GM21619 (cell line): ENCODE data around the gene TOMT.
"Not testable (repeated sequence)": the region's sequence is repeated elsewhere in the genome, so short reads cannot be mapped to it uniquely, and the experiment has no call there.

Source experiments
- ATAC-seq: cut with Tn5 transposase; IDR thresholded peaks from one replicate; pipeline ENCODE4 v1.9.1; 2021; ENCODE audit not compliant: unreplicated experiment

TOMT gene

DNA sequence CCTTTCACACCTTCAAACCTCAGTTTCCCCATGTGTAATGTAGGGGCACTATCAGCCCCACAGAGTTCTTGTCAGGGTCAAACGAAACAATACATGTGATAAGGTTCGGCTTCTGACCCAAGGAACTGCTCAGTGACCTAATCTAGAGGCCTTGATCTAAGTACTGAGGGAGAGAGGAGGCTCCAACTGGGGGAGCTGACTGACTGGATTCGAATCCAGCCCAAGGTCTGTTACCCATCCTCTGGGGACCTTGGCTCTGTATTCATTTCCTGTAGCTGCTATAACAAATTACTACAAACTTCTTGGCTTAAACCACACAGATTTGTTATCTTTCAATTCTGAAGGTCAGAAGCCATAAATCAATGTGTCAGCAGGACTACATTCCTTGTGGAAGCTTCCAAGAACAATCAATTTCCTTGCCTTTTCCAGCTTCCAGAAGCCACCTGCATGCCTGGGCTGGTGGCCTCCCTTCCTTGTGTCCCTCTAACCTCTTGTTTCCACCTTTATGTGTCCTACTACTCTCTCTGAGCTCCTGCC is 17.5 kb downstream of the TOMT start:
- no peak for ATAC-seq

DNA sequence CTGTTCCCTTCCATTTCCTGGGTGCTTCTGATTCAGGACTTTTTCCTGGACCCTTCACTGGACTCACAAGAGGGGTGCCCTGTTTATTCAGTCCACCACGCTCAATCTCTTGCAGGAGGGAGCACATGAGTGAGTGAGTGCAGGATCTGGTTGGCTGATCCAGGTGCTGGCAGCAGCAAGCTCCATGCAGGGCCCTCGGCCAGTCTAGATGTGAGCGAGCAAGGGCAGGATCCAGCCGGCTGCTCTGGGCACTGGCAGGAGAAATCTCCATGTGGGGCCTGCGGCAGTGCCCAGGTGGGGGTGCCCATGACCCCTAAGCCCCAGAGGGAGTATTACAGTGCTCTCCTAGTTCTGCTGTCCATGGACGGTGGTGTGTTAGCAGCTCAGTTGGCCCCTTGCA is 18.3 kb downstream of the TOMT start:
- no peak for ATAC-seq

DNA sequence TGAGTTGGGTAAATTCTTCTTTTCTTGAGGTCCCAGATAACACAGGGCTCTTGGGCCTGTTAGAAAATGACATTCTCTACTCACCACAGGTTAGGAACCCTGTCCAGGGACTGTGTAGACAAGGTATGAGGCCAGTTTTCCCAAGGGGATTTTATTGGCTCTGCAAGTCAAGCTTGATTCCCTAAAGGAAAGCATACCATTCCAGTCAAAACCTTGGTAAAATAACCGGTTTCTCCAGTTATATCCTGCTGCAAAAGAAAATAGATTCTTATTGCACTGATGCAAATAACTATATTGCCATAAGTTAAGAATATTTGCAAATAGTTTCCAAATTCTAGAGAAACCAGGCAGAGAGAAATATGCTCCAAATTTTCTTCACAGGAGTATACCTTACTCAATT is 20.2 kb downstream of the TOMT start:
- ATAC-seq = no peak

DNA sequence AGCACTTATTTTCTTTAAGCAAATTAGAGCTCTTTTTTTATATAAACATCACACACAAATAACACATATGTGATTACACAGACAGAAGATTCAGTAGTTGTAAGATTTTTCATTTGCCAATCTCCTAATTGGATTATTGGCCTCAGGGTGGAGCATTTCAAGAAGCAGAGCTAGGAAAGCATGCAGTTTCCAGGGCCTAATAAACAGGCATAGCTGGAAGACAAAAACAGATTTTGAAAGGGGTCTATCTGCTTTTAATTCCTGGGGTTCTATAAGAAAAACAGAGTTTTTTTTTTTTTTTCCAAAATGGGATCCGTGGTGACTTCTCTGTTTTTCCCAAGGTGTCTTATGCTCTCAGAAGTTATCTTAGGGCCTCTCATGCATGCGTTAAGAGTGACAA is 22.2 kb downstream of the TOMT start:
- ATAC-seq = no peak

DNA sequence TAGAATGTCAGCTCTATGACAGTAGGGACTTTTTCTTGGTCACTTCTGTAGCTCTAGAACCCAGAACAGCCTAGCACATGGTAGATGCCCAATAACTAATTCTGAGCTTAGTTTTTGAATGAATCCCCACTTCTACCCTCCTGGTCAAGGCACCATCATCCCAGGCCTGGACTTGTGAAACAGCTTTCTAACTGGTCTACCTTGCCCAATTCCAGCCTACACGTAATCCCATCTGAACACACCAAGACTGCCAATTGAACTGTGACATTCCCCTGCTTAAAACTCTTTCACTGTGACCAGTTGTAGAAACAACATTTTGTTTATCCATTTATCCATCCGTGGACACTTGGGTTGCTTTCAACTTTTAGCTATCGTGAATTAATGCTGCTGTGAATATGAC is 23.7 kb downstream of the TOMT start:
- ATAC-seq = no peak

DNA sequence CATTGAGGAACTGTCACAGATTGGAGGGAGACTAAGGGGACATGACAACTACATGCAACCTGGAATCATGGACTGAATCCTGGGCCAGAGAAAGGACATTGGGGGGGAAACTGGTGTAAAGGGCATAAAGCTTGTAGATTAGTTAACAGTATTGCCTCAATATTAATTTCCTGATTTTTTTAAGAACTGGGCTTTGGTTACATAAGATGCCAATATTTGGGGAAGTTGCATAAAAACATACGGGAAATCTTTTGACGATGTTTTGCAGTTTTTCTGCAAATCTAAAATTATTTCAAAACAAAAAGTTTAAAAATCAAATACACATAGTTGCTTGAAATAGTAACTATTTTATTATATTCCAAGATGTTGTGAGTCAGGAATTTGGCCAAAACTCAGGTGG is 26.9 kb downstream of the TOMT start:
- ATAC-seq = no peak

DNA sequence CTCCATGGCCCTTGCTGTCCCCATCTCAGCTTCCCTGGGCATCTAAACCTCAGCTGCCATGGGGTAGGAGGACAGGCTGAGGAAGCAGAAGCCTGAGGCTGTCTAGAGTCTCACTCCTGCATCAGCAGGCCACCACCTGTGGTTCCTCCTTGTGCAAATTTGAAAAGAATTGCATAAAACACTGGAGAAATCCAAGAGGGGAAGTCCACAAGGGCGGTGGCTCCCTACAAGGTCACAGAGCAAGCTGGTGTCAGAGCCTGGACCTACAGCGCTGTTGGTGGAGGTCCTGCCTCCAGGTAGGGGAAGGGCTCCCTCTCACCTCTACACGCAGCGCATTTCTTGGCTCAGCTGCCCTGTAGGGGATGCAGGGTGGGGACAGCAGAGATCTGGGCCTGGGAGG is 29.7 kb downstream of the TOMT start, which contains the start of gene FOLR3:
FOLR3 (plus strand) TSS at position 253 of the 400 bp plus-strand sequence. CDS start 228 bp downstream, outside the sequence.
- ATAC-seq = not testable (repeated sequence)

DNA sequence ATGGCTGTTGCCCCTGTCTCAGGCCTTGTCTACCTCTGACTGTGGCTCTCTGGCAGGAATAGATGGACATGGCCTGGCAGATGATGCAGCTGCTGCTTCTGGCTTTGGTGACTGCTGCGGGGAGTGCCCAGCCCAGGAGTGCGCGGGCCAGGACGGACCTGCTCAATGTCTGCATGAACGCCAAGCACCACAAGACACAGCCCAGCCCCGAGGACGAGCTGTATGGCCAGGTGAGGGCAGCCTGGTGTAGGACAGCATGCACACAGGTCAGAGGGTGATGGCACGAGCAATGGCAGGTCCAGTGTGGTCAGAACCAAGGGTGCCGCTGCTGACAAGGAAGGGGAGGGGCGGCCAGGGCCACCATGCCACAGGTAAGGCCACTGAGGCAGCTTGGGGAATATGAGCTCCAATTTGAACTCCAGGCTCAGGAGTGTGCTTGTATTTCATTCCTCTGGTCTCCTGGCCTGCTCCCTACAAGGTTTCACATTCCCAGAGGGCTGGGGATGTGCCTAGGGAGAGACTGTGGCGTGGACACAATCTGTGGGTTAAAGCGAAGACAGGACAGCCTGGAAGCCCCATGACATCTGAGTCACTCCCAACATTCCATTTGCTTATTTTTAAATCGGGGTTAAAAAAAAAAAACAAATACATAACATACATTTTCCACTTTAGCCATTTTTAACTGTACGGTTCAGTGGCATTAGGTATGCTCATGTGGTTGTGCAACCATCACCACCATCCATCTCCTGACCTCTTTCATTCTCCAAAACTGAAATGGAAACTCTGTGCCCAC is 30.4 kb downstream of the TOMT start:
- no peak for ATAC-seq

DNA sequence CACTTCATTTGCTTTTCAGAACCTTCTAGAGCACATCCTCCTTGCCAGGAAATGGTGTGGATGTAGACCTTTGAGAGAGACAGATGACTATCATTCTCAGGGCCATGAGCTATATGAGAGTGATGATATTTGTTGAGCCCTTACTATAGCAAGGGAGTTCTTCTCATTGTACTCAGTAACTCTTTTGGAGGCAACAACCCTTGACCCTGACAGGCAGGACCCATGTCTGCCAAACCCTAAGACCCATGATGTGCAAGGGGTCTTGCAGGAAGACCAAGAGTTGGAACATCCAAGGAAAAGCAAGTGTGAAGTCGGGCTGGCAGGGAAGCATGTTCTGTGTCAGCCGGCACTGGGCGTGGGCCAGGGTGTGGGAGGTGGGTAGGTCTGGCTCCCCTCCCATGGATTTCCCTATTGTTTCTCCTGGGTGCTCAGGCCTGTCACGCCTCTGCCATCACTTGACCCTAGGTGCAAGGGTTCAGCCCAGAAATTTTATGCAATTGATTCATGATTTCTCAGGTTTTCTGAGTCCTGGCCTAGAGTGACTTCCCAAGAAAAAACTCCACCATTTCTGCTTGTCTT is 31.0 kb downstream of the TOMT start:
- no peak for ATAC-seq

DNA sequence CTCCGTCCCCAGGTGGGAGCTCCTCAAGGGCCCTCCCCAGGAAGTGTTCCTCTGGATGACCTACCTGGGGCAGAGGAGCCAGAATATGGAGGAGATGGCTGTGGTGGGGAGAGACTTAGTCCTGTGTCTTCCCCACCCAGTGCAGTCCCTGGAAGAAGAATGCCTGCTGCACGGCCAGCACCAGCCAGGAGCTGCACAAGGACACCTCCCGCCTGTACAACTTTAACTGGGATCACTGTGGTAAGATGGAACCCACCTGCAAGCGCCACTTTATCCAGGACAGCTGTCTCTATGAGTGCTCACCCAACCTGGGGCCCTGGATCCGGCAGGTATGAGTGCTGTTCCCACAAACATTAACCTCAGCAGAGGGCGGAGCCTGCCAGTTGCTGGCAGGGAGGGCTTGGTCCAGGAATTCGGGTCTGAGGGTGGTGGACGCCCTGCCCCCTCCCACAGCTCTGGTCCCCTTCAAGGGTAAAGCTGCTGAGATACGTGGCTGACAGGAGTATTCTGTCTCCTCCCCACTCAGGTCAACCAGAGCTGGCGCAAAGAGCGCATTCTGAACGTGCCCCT is 33.2 kb downstream of the TOMT start:
- no peak for ATAC-seq

DNA sequence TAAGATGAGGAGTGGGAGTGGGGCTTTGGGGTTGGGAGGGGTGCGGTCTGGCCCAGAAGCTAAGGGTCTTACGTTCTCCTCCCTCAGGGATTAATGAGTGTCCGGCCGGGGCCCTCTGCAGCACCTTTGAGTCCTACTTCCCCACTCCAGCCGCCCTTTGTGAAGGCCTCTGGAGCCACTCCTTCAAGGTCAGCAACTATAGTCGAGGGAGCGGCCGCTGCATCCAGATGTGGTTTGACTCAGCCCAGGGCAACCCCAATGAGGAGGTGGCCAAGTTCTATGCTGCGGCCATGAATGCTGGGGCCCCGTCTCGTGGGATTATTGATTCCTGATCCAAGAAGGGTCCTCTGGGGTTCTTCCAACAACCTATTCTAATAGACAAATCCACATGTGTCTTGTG is 33.8 kb downstream of the TOMT start:
- ATAC-seq = no peak

DNA sequence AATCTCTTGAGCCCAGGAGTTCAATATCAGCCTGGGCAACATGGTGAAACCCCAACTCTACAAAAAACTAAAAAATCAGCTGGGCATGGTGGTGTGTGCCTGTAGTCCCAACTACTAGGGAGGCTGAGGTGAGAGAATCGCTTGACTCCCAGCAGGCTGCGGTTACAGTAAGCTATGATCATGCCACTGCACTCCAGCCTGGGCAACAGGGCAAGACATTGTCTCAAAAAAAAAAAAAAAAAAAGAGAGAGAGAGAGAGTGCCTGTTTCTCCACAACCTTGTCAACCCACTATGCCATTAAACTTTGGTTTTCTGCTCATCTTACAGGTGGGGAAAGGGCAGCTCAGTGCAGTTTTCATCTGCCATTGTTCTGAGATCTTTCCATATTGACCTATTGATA is 34.9 kb downstream of the TOMT start:
- no peak for ATAC-seq

DNA sequence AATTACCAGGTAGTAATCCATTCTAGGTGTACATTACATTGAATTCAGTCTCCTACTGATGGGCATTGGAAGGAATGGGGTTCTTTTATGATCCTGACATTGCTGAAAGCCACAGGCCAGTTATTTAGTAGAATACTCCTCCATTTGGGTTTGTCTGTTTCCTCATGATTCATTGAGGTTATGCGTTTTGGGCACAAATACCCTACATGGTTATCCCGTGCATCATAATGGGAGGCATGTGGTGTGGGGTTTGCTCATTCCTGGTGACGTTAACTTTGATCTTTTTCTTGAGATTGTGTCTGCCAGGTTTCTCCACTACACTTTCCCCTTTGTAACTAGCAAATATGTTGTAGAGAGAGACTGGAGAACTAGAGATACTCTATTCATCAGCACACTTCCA is 35.3 kb downstream of the TOMT start:
- no peak for ATAC-seq

DNA sequence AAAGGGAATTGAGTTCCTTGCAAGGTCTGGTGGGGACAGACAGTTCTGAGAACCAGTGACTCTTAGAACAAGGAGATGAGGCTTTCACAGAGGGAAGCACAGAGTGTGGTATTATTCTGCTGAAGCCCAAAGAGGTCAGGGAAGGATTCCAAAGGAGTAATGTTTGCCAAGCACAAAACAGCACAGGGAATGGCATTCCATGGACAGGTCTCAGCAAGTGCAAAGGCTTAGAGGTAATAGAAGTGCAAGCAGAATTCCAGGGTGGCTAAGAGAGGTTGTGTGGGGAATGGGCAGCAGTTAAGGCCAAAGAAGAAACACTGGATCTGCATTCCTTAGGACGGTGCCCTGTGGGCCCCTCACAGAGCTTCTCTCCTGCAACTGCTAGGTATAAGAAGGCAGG is 36.4 kb downstream of the TOMT start:
- not testable (repeated sequence) for ATAC-seq

DNA sequence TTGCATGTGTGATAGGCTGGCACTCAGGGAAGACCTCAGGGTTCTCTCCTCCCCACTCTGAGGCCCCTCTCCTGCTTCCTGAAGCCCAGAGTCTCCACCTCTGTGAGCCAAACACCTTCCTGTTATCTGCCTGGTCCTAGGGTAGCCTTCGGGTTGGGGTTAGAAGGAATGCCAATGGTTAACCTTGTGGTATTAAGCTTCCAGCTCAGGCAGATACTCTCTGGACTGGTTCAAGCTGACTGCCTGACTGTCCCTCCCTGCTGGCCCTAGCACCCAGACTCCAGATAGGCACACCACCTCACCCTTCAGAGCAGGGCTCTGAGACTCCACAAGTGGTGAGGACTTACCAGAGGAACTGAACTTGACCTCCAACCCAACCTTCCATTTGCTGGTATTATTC is 36.8 kb downstream of the TOMT start:
- ATAC-seq = not testable (repeated sequence)

DNA sequence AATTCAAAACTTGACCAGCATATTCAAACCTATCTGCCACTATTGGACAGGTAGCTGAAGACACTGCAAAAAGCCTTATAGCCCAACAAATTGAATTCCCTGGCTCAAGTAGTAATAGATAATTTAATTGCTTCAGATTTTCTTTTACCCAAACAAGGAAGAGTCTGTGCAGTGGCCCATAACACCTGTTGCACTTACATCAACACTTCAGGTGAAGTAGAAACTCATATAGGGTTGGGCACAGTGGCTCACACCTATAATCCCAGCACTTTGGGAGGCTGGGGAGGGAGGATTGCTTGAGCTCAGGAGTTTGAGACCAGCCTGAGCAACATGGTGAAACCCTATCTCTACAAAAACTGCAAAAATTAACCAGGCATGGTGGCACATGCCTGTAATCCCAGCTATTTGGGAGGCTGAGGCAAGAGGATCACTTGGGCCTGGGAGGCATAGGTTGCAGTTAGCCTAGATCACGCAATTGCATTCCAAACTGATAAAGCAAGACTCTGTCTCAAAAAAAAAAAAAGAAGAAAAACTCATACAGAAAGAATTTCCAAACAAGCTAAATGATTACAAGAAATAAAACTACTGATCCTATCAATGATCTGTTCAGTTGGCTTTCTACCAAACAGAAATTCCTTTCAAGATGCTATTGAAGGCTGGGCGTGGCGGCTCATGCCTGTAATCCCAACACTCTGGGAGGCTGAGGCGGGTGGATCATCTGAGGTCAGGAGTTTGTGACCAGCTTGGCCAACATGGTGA is 39.3 kb downstream of the TOMT start:
- ATAC-seq = no peak

DNA sequence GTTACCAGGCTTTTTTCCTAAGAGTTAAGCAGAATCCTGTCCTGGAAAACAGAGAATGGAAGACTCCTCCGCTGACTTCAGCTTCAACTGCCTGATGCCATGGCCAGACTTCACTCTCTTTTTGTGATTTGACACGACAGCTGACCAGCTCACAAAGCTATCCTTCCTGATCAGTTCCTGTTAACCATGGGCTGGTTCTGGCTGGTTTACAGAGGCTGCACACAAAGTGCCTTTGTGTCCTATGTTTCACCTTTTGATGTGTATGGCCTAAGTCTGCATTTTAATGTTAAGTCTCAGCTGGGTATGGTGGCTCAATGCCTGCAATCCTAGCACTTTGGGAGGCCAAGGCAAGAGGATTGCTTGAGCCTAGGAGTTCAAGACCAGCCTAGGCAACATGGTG is 40.9 kb downstream of the TOMT start:
- no peak for ATAC-seq

DNA sequence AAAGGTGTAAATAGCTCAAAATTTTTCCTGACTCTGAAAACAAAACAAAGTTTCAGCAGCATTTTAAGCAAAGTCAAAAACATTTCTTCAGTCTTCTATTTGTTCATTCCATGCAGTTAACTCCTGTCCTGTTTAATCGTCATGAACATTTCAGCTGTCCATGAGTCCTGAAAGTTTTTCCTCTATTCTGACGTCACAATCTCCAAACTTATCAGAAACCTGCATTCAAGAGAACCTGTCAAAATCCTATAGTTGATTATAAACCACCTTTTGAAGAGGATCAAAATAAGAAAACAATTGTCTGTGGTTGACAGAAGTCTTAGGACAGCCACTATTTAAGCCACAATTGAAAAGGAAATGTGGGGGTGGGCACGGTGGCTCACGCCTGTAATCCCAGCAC is 45.2 kb downstream of the TOMT start:
- no peak for ATAC-seq

DNA sequence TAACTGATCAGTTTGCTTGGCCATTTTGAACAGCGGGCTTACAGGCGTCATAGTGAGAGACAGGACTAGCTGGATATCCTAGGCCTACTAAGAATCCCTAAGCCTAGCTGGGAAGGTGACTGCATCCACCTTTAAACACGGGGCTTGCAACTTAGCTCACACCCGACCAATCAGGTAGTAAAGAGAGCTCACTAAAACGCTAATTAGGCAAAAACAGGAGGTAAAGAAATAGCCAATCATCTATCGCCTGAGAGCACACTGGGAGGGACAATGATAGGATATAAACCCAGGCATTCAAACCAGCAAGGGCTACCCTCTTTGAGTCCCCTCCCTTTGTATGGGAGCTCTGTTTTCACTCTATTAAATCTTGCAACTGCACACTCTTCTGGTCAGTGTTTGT is 48.1 kb downstream of the TOMT start:
- ATAC-seq = not testable (repeated sequence)

DNA sequence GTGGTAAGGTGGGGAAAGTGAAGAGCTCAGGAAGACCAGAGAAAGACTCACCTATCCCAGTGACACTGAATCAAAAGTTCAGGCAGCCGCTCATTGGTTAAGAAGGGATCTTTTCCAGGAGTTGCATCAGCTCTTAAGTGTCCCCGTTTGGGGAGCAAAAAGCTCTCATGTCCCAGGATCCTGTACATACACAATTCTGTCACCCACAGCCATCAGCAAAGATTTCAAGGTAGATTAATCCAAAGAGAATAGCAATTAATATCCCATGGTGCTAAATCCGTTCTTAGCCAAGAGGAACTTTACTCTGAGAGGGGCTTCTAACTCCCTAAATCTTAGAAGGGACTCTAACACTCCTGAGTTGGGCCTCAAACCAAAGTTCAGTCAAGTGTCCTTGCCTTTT is 49.1 kb downstream of the TOMT start:
- no peak for ATAC-seq

DNA sequence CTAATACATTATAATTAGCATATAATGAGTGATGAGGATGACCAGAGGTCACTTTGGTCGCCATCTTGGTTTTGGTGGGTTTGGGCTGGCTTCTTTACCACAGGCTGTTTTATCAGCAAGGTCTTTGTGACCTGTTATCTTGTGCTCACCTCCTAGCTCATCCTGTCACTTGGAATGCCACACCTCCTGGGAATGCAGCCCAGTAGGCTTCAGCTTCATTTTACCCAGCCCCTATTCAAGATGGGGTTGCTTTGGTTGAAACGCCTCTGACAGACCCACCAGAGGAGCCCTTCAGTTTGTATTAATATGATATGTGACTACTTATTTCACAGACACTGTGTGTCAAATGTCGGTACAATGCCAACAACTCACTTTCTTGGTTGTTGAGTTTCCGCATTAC is 50.0 kb downstream of the TOMT start:
- ATAC-seq = no peak
